ENCODE measurements around the gene DPF3. TPM values are rescaled to one million over a fixed set of nuclear protein-coding genes. Genes with fewer than 3 reads are reported as not detected.

Gene DPF3
- total RNA-seq, 2 experiments from 2014 or later: 0.27 to 0.31 TPM

DNA sequence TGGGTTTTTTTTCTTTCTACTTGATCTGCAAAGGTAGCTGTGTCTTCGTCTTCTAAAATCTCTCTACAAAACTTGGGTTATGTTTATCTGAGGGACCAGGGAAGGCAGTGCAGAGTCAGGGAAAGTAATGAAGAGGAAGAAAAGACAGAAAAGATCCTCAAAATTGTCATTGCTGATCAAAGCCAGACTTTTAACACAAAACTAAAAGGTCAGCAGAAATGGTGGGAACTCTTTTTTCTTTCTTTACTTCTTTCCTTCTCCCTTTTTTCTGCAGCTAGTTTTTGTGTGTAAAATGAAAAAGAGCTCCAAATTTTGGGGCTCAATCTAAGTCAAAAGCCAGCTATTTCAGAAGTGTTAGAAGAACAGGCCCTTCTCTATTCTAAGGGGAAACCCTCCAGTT lies 11.9 kb downstream of the DPF3 start:
- Mint-ChIP-seq H3K36me3 (ENCODE audit: low read depth) (no peaks in the 10 kb centered on the region), H3K27me3 (no peaks in the 10 kb centered on the region), H3K4me1 (ENCODE audit: low read depth) (no peaks in the 10 kb centered on the region), H3K4me3 (no peak overlapping the region), H3K9me3 (no peaks in the 10 kb centered on the region), H3K27ac (no peak overlapping the region)
- Histone ChIP-seq H3K9me3 (ENCODE audit: control insufficient read depth in 1 of 2, insufficient read depth in 1 of 2, low read length in 2 of 2) (no peaks in the 10 kb centered on the region), H3K4me3 (ENCODE audit: low read length) (no peak overlapping the region), H3K4me1 (ENCODE audit: insufficient read depth, low read length) (no peaks in the 10 kb centered on the region), H3K36me3 (ENCODE audit: insufficient read depth, low read length) (no peaks in the 10 kb centered on the region), H3K27me3 (ENCODE audit: control insufficient read depth in 1 of 2, insufficient read depth in 2 of 2, low read length in 2 of 2) (no peaks in the 10 kb centered on the region), H3K27ac (ENCODE audit: low read depth in 1 of 2, low read length in 2 of 2) (no peak overlapping the region)
- intact Hi-C loops (cut with DNase I, micrococcal nuclease): no loop called here
- CTCF ChIA-PET: no interaction called here
- POLR2A ChIA-PET: no interaction called here
- ATAC-seq (ENCODE audit: poor library complexity) (no peak), DNase-seq (no peak)
- TF ChIP-seq, protein P1, sequence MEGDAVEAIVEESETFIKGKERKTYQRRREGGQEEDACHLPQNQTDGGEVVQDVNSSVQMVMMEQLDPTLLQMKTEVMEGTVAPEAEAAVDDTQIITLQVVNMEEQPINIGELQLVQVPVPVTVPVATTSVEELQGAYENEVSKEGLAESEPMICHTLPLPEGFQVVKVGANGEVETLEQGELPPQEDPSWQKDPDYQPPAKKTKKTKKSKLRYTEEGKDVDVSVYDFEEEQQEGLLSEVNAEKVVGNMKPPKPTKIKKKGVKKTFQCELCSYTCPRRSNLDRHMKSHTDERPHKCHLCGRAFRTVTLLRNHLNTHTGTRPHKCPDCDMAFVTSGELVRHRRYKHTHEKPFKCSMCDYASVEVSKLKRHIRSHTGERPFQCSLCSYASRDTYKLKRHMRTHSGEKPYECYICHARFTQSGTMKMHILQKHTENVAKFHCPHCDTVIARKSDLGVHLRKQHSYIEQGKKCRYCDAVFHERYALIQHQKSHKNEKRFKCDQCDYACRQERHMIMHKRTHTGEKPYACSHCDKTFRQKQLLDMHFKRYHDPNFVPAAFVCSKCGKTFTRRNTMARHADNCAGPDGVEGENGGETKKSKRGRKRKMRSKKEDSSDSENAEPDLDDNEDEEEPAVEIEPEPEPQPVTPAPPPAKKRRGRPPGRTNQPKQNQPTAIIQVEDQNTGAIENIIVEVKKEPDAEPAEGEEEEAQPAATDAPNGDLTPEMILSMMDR (IDR thresholded peaks at IDR 0.05): no peak

DNA sequence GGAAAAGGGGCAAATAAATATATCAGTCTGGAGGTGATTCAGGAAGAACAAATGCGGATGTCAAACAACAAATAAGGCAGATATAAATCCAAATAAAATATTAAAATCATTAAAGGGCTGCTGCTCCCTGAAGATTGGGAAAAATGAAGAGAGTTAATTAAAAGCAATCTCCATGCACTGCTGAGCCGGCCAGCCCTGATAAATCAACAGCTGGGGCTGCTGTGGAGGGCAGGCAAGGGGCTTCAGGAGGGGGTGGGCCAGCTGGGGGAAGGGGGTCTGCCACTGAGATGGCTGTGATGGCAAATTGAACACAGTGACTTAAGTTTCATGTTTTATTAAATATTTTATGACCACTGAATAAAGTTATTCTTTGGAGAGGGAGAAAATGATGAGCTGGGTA lies 12.4 kb downstream of the DPF3 start:
- Mint-ChIP-seq H3K4me1 (ENCODE audit: low read depth) (no peaks in the 10 kb centered on the region), H3K4me3 (no peak overlapping the region), H3K27ac (no peak overlapping the region), H3K9me3 (no peaks in the 10 kb centered on the region), H3K36me3 (ENCODE audit: low read depth) (no peaks in the 10 kb centered on the region), H3K27me3 (no peaks in the 10 kb centered on the region)
- no peaks in the 10 kb centered on the region for H3K27me3 ChIP-seq (ENCODE audit: control insufficient read depth in 1 of 2, insufficient read depth in 2 of 2, low read length in 2 of 2)
- H3K36me3 ChIP-seq (ENCODE audit: insufficient read depth, low read length): no peaks in the 10 kb centered on the region
- H3K4me3 ChIP-seq (ENCODE audit: low read length): no peak overlapping the region
- H3K9me3 ChIP-seq (ENCODE audit: control insufficient read depth in 1 of 2, insufficient read depth in 1 of 2, low read length in 2 of 2): no peaks in the 10 kb centered on the region
- no peak for ATAC-seq (ENCODE audit: poor library complexity)
- intact Hi-C loops (cut with DNase I, micrococcal nuclease): no loop called here
- TF ChIP-seq, protein P1 (IDR thresholded peaks at IDR 0.05): no peak
- CTCF ChIA-PET: no interaction called here
- no peak overlapping the region for H3K27ac ChIP-seq (ENCODE audit: low read depth in 1 of 2, low read length in 2 of 2)
- POLR2A ChIA-PET: no interaction called here
- no peaks in the 10 kb centered on the region for H3K4me1 ChIP-seq (ENCODE audit: insufficient read depth, low read length)
- DNase-seq: no peak

DNA sequence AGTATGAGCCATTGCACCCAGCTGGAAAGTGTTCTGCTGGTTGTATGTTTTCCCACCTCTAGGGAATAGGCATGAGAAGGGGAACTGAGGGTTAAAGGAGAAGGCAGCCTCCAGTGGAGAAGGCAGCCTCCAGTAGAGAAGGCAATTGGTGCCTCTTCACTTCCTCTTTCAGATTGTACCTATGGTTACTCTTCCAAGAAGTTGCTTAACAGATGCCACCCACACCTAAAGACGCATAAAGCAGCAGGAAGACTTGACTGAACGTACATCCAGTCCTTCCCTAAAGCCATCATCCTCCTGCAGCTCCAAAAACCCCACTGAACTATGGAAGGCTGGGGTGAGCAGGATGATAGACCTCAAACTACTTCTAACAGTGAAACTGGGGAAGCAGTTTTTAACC lies 13.1 kb downstream of the DPF3 start:
- no peaks in the 10 kb centered on the region for H3K27me3 Mint-ChIP-seq
- H3K4me3 Mint-ChIP-seq: no peak overlapping the region
- TF ChIP-seq, protein P1 (IDR thresholded peaks at IDR 0.05): no peak
- Histone ChIP-seq H3K27me3 (ENCODE audit: control insufficient read depth in 1 of 2, insufficient read depth in 2 of 2, low read length in 2 of 2) (no peaks in the 10 kb centered on the region), H3K9me3 (ENCODE audit: control insufficient read depth in 1 of 2, insufficient read depth in 1 of 2, low read length in 2 of 2) (no peaks in the 10 kb centered on the region), H3K36me3 (ENCODE audit: insufficient read depth, low read length) (no peaks in the 10 kb centered on the region), H3K4me1 (ENCODE audit: insufficient read depth, low read length) (no peaks in the 10 kb centered on the region), H3K4me3 (ENCODE audit: low read length) (no peak overlapping the region), H3K27ac (ENCODE audit: low read depth in 1 of 2, low read length in 2 of 2) (no peak overlapping the region)
- no peaks in the 10 kb centered on the region for H3K4me1 Mint-ChIP-seq (ENCODE audit: low read depth)
- ATAC-seq (ENCODE audit: poor library complexity): no peak
- POLR2A ChIA-PET: no interaction called here
- H3K36me3 Mint-ChIP-seq (ENCODE audit: low read depth): no peaks in the 10 kb centered on the region
- DNase-seq: no peak
- CTCF ChIA-PET: no interaction called here
- H3K9me3 Mint-ChIP-seq: no peaks in the 10 kb centered on the region
- H3K27ac Mint-ChIP-seq: no peak overlapping the region
- intact Hi-C loops (cut with DNase I, micrococcal nuclease): no loop called here
